AG04449 (cell line): ENCODE measurements around the gene AARS1.
"Not testable (repeated sequence)": the region's sequence is repeated elsewhere in the genome, so short reads cannot be mapped to it uniquely, and the experiment has no call there.

Source experiments
- CTCF ChIA-PET: fragments of 350-600 bp; formaldehyde crosslinking; extraction: SDS; loops from one replicate; lab custom pipeline; 2021; ENCODE audit warnings: antibody characterized with exemption; lab: Yijun Ruan, JAX
- POLR2A ChIA-PET: fragments of 400-600, 350-600 bp; formaldehyde crosslinking; extraction: SDS; loops from one replicate; lab custom pipeline; 2020; ENCODE audit warnings: antibody characterized with exemption, inconsistent platforms; lab: Yijun Ruan, JAX
- DNase-seq: peaks from one replicate; pipeline ENCODE4 v3.0.0-alpha.2; 2010; ENCODE audit warnings: low read depth, low spot score
- H3K4me3 ChIP-seq: 2 replicates; pipeline ENCODE4 v1.5.1; 2011; ENCODE audit warnings: low read depth, mild to moderate bottlenecking, control low read depth, low read length

Gene AARS1

GRCh38 chr16:70223971-70224513 is 65.3 kb downstream of the AARS1 start:
- CTCF ChIA-PET, POLR2A ChIA-PET, DNase-seq, H3K4me3 ChIP-seq: not testable (repeated sequence)

GRCh38 chr16:70223216-70223615 is 66.1 kb downstream of the AARS1 start:
- DNase-seq, H3K4me3 ChIP-seq, CTCF ChIA-PET, POLR2A ChIA-PET: not testable (repeated sequence)

- CTCF ChIA-PET, H3K4me3 ChIP-seq, POLR2A ChIA-PET, DNase-seq: not testable (repeated sequence)
Observed at GRCh38 chr16:70222574-70222973, 66.7 kb downstream of the AARS1 start.

GRCh38 chr16:70218586-70218985 is 70.7 kb downstream of the AARS1 start:
- POLR2A ChIA-PET, DNase-seq, H3K4me3 ChIP-seq, CTCF ChIA-PET: not testable (repeated sequence)

GRCh38 chr16:70206382-70206781 is 82.9 kb downstream of the AARS1 start:
- DNase-seq, POLR2A ChIA-PET, H3K4me3 ChIP-seq, CTCF ChIA-PET: not testable (repeated sequence)

GRCh38 chr16:70204668-70205405 is 84.5 kb downstream of the AARS1 start:
- DNase-seq, CTCF ChIA-PET, H3K4me3 ChIP-seq, POLR2A ChIA-PET: not testable (repeated sequence)

- POLR2A ChIA-PET, CTCF ChIA-PET, DNase-seq, H3K4me3 ChIP-seq: not testable (repeated sequence)
Observed at GRCh38 chr16:70204010-70204409, 85.3 kb downstream of the AARS1 start.

GRCh38 chr16:70203508-70203907 is 85.8 kb downstream of the AARS1 start:
- CTCF ChIA-PET = not testable (repeated sequence)

More at GRCh38 chr16:70203508-70203907, 85.8 kb downstream of the AARS1 start:
- H3K4me3 ChIP-seq, DNase-seq, POLR2A ChIA-PET: not testable (repeated sequence)
